Spleen (tissue), 7 donors: ENCODE results near the gene INHA.

Source experiments
- POLR2A ChIP-seq, 3 donors: fragments of 450-650 bp; IDR thresholded peaks; one replicate each; pipeline ENCODE4 v1.5.1; 2017; ENCODE audit warnings: antibody characterized with exemption in 3 of 3, mild to moderate bottlenecking in 1 of 3
- POLR2AphosphoS5 ChIP-seq, 3 donors: sonication (generic); formaldehyde crosslinking; IDR thresholded peaks; one replicate each; pipeline ENCODE4 v1.5.1; 2017; ENCODE audit warnings: antibody characterized with exemption in 3 of 3
- TF ChIP-seq, protein P1 (sequence below), 11 experiments: fragments of 200-600 bp in 7 of 11; fragments of 450-650 bp in 4 of 11; sonication (generic) in 4 of 11; IDR thresholded peaks in 8 of 11; conservative IDR thresholded peaks in 3 of 11; 1 replicate in 7 of 11; 2 replicates in 4 of 11; pipeline versions ENCODE4 v1.4.0 to v1.8.0; 2016 to 2021; ENCODE audit warnings: antibody characterized with exemption in 11 of 11, inconsistent platforms in 4 of 11, mild to moderate bottlenecking in 1 of 11
- donor health status: DM: no; HTN: no; CAD: no; lungs with moderate emphysema.
- donor health status: DM: no; HTN: no; CAD: no.
- donor health status: DM: no; HTN: no; CAD: no.

DNA sequence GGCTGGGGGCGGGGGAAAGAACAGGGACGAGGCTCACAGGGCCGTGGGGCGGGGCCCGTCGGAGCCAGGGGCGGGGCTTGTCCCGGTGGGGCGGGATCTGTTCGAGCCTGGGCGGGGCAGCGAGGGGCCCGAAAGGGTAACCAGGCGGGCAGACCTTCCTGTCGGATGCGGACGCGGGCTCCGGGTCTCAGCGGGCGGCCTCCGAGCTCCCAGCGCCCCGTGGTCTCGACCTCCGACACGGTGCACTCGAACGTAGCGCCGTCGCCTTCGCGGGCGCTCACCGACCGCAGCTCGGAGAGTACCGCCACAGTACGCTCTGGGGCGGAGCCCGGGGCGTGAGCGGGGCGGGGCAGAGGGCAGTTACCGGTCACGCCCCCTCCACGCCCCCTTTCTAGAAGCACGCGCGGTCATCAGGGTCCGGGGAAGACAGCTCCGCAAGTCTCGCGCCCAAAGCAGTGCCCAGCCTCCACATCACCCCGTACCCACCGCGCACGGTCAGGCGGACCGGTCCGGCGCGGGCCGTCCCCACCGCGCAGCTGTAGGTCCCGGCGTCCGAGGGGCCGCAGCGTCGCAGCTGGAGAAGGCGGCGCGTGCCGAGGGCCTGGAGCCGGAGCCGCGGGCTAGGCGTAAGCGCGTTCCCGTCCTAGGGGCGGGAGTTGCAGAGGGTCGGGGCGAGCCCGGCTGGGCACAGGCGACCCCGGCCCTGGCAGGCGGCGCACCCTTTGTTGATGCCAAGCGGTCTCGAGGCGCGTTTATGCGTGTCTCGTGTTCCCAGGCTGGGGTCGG is 19.5 kb upstream of the INHA start:
- TF ChIP-seq POLR2A (IDR thresholded peaks at IDR 0.05) (no peak), POLR2AphosphoS5 (IDR thresholded peaks at IDR 0.05) (peak in 2 of 3 donors; percentile 56 to 71)
- TF ChIP-seq, protein P1, sequence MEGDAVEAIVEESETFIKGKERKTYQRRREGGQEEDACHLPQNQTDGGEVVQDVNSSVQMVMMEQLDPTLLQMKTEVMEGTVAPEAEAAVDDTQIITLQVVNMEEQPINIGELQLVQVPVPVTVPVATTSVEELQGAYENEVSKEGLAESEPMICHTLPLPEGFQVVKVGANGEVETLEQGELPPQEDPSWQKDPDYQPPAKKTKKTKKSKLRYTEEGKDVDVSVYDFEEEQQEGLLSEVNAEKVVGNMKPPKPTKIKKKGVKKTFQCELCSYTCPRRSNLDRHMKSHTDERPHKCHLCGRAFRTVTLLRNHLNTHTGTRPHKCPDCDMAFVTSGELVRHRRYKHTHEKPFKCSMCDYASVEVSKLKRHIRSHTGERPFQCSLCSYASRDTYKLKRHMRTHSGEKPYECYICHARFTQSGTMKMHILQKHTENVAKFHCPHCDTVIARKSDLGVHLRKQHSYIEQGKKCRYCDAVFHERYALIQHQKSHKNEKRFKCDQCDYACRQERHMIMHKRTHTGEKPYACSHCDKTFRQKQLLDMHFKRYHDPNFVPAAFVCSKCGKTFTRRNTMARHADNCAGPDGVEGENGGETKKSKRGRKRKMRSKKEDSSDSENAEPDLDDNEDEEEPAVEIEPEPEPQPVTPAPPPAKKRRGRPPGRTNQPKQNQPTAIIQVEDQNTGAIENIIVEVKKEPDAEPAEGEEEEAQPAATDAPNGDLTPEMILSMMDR (IDR thresholded peaks at IDR 0.05 in 8 of 11, conservative IDR thresholded peaks at IDR 0.05 in 3 of 11), result peak in 1 of 11 experiments; percentile 13
